MCF 10A (cell line): Measurements from ENCODE around the gene GMPPA. TPM values are rescaled to one million over a fixed set of nuclear protein-coding genes. Genes with fewer than 3 reads are reported as not detected.
A peak's percentile ranks its signal among the peaks of the same experiment; 100 is the strongest.

Experiments
- BruUV-seq: library from RNA; stranded (reverse); fragments of 400-500 nt; replicated peaks from 2 replicates; lab custom pipeline; 2021; lab: Mats Ljungman, UMichigan
- CTCF ChIA-PET: fragments of 300-600 bp; sonication (Branson Sonifier 250); formaldehyde crosslinking; extraction: SDS; loops from one replicate; lab custom pipeline; 2021; ENCODE audit warnings: antibody characterized with exemption, inconsistent platforms; lab: Yijun Ruan, JAX
- POLR2A ChIA-PET: fragments of 300-600, 350-650 bp; sonication (Branson Sonifier 250); formaldehyde crosslinking; extraction: SDS; loops from one replicate; lab custom pipeline; 2020; ENCODE audit warnings: antibody characterized with exemption, inconsistent platforms; lab: Yijun Ruan, JAX
- DNase-seq: peaks from one replicate; pipeline ENCODE4 v3.0.0-alpha.2; 2018; ENCODE audit not compliant: unreplicated experiment
- H3K27ac Mint-ChIP-seq: one replicate; pipeline ENCODE4 v1.8.0; 2022; ENCODE audit warnings: mild to moderate bottlenecking, low read depth, mixed read lengths; ENCODE audit not compliant: unreplicated experiment
- H3K27me3 Mint-ChIP-seq: one replicate; pipeline ENCODE4 v1.8.0; 2022; ENCODE audit warnings: mixed read lengths; ENCODE audit not compliant: insufficient read depth, unreplicated experiment
- H3K36me3 Mint-ChIP-seq: one replicate; pipeline ENCODE4 v1.8.0; 2022; ENCODE audit warnings: mild to moderate bottlenecking, moderate library complexity, mixed read lengths; ENCODE audit not compliant: insufficient read depth, unreplicated experiment
- H3K4me1 Mint-ChIP-seq: one replicate; pipeline ENCODE4 v1.8.0; 2022; ENCODE audit warnings: mixed read lengths; ENCODE audit not compliant: insufficient read depth, unreplicated experiment
- H3K4me3 Mint-ChIP-seq: one replicate; pipeline ENCODE4 v1.8.0; 2022; ENCODE audit warnings: mild to moderate bottlenecking, moderate library complexity, mixed read lengths; ENCODE audit not compliant: unreplicated experiment
- H3K9me3 Mint-ChIP-seq: one replicate; pipeline ENCODE4 v1.8.0; 2022; ENCODE audit warnings: mixed read lengths; ENCODE audit not compliant: unreplicated experiment
- intact Hi-C: fragments of 100-400 bp; cut with micrococcal nuclease; formaldehyde crosslinking; loops from 2 replicates; pipeline ENCODE4 v1.14.1; 2022
- total RNA-seq: library from RNA; stranded (reverse); gene quantifications from 2 replicates; pipeline ENCODE4 v1.2.3, GENCODE V29; 2022
- TF ChIP-seq, protein P1 (sequence below): fragments of 200-600 bp; IDR thresholded peaks from one replicate; pipeline ENCODE4 v1.8.0; 2022; ENCODE audit warnings: antibody characterized with exemption, mild to moderate bottlenecking; ENCODE audit not compliant: unreplicated experiment

Gene GMPPA
- total RNA-seq, 1 experiment from 2014 or later, result 70.7 TPM

DNA sequence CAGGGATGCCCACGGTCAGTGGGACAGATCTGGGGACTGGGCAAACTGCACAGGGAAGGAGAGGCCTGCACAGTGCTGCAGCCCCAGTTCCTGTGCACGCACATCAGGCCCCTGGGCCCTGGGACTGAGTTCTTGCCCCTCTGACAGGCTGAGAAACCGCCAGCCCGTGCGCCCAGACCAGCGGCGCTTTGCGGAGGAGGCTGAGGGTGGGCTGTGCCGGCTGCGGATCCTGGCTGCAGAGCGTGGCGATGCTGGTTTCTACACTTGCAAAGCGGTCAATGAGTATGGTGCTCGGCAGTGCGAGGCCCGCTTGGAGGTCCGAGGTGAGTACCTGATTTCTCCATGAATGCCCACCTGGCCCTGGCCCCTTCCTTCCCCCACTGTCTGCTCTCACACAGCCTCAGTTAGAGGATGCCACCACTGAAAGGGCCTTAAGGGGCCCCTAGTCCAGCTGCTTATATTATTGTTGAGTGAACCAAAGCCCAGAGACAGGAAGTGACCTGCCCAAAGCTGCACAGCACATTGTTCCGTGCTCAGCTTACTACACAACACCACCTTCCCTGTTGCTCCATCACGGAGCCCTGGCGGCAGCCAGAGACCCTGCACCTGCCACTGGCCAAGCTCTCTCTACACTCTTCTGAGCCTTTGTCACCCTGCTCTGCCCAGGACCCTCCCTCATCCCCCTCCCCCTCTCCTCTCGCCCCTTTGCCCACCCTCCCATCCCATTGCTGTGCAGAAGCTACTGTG is 34.2 kb upstream of the GMPPA start:
- TF ChIP-seq, protein P1, sequence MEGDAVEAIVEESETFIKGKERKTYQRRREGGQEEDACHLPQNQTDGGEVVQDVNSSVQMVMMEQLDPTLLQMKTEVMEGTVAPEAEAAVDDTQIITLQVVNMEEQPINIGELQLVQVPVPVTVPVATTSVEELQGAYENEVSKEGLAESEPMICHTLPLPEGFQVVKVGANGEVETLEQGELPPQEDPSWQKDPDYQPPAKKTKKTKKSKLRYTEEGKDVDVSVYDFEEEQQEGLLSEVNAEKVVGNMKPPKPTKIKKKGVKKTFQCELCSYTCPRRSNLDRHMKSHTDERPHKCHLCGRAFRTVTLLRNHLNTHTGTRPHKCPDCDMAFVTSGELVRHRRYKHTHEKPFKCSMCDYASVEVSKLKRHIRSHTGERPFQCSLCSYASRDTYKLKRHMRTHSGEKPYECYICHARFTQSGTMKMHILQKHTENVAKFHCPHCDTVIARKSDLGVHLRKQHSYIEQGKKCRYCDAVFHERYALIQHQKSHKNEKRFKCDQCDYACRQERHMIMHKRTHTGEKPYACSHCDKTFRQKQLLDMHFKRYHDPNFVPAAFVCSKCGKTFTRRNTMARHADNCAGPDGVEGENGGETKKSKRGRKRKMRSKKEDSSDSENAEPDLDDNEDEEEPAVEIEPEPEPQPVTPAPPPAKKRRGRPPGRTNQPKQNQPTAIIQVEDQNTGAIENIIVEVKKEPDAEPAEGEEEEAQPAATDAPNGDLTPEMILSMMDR, result no peak
- intact Hi-C loops, result no loop called here
- peaks cover 12% of the 10 kb centered on the region for H3K36me3 Mint-ChIP-seq
- ChIA-PET CTCF (interaction anchor here (1.1 to 2.9 kb wide), 4 partner anchors 12 to 65 kb away, joined by 3 to 17 read pairs (median 5); no protein-coding TSS in a partner anchor), POLR2A (no interaction called here)
- H3K9me3 Mint-ChIP-seq, result no peaks in the 10 kb centered on the region
- no peaks in the 10 kb centered on the region for H3K4me1 Mint-ChIP-seq
- DNase-seq, result no peak
- H3K27ac Mint-ChIP-seq, result no peak overlapping the region
- H3K27me3 Mint-ChIP-seq, result no peaks in the 10 kb centered on the region
- H3K4me3 Mint-ChIP-seq, result no peak overlapping the region
- BruUV-seq, result no TSS peak

DNA sequence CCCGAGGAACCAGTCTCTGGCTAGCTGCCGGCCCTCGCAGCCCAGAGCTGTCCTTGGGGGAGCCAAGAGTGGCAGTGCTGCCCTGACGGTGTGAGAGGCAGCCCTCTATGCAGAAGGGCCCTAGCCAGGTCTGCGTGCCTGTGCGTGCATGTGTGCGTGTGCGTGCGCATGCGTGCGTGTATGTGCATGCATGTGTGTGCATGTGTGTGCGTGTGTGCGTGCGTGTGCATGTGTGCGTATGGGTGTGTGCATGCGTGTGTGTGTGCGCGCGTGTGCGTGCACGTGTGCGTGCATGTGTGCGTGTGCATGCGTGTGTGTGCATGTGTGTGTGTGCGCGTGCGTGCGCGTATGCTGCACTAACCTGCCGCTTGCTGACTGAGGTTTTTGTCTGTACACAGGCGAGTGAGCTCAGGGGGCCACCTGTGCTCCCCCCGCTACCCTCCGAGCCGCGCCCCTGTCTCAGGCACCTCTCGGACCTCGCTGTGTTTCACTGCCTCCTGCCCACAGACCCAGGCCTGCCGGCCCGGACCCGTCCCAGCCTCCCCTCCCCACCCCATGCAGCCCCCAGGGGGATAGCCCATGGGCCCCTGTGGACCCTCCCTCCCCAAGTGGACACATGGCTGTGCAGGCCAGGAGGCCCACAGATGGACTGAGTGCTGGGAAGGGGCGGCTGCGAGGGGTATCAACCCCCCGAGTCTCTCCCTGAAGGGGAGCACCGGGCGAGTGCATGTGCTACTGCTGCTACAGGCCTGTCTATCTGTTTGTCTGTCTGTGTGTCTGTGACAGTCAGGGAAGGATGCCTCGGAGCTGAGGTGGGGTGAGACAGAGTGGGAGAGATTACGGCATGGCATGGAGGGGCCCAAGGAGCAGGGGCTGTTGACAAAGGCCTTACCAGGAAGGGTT is 32.8 kb upstream of the GMPPA start:
- Mint-ChIP-seq H3K4me3 (no peak overlapping the region), H3K9me3 (no peaks in the 10 kb centered on the region), H3K27me3 (no peaks in the 10 kb centered on the region), H3K36me3 (peaks cover 8% of the 10 kb centered on the region), H3K4me1 (no peaks in the 10 kb centered on the region), H3K27ac (peak overlapping the region; percentile 47)
- CTCF ChIA-PET, result interaction anchor here (3.1 kb wide), 1 partner anchor 64 kb away, joined by 13 read pairs; no protein-coding TSS in a partner anchor
- POLR2A ChIA-PET, result interaction anchor here (0.7 kb wide), 1 partner anchor 14 kb away, joined by 4 read pairs; no protein-coding TSS in a partner anchor
- TF ChIP-seq, protein P1, result no peak
- intact Hi-C loops, result no loop called here
- no peak for DNase-seq
- no TSS peak for BruUV-seq

DNA sequence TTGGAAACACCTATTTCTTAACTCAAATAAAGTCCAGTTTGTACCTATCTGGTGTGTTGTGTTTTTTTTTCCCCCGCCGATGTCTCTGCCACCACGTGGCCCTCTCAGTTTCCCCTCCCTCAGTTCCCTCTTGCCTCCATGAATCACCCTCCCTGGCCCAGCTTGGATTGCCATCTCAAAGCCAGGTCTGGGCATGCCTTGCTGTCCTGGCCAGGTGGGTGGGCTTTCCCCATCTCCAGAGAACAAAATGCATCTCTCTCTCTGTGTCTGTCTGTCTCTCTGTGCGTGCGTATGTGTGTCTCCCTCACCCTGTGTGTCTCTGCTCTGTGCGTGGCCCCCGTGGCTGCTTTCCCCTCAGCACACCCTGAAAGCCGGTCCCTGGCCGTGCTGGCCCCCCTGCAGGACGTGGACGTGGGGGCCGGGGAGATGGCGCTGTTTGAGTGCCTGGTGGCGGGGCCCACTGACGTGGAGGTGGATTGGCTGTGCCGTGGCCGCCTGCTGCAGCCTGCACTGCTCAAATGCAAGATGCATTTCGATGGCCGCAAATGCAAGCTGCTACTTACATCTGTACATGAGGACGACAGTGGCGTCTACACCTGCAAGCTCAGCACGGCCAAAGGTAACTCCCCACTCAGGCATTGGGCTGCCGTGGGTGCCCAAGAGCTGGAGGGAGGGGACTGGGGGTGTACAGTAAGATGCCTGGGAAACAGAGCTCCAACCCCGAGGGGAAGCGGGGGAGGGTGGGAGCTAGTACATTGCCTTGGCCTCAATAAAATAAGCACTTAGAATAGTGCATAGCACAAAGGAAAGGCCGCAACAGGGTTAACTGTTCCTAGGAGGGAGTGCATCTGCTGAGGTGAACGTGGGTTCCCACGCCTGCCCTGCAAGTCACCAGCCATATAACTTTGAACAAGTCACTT is 31.6 kb upstream of the GMPPA start:
- peaks cover 8% of the 10 kb centered on the region for H3K36me3 Mint-ChIP-seq
- H3K27me3 Mint-ChIP-seq, result no peaks in the 10 kb centered on the region
- intact Hi-C loops, result no loop called here
- BruUV-seq, result no TSS peak
- TF ChIP-seq, protein P1, result no peak
- ChIA-PET CTCF (interaction anchor here (1.0 to 3.1 kb wide), 3 partner anchors 9 to 64 kb away, joined by 3 to 13 read pairs (median 6); no protein-coding TSS in a partner anchor), POLR2A (interaction anchor here (0.7 to 2.1 kb wide), 2 partner anchors 15 to 32 kb away, joined by 3 to 7 read pairs; partner anchors contain the start of gene GMPPA)
- no peaks in the 10 kb centered on the region for H3K9me3 Mint-ChIP-seq
- peak; percentile 32 for DNase-seq
- H3K4me1 Mint-ChIP-seq, result no peaks in the 10 kb centered on the region
- no peak overlapping the region for H3K4me3 Mint-ChIP-seq
- no peak overlapping the region for H3K27ac Mint-ChIP-seq
